ENCODE measurements around the gene ANAPC1. TPM values are rescaled to one million over a fixed set of nuclear protein-coding genes. Genes with fewer than 3 reads are reported as not detected.
"Not testable (repeated sequence)": the region's sequence is repeated elsewhere in the genome, so short reads cannot be mapped to it uniquely, and the experiment has no call there.

The ANAPC1 gene
- total RNA-seq, 3 donors from 2014 or later (not counting 1 experiment from before 2014, with no cell fraction given), result 38.7 to 50.8 (median 50.4) TPM

DNA sequence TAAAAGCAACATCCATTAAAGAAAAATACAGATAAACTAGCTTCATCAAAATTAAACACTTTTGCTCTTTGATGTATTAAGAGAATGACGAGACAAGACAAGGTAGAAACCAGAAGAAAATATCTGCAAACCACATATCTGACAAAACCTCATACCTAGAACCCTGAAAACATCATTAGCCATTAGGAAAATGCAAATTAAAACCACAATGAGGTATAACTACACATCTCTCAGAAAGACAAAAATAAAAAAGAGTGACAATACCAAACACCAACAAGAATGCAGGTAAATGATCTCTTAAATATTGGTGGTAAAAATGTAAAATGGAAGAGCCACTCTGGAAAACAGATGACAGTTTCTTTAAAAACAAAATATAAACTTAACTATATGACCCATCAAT lies 53.5 kb downstream of the ANAPC1 start:
- H3K36me3 ChIP-seq (ENCODE audit: control insufficient read depth, insufficient read depth, low read length); H3K9me3 ChIP-seq (ENCODE audit: control insufficient read depth, insufficient read depth, low read length); DNase-seq; H3K36me3 Mint-ChIP-seq; H3K4me3 ChIP-seq (ENCODE audit: low read length); H3K27ac ChIP-seq (ENCODE audit: low read length); H3K4me3 Mint-ChIP-seq; H3K27me3 Mint-ChIP-seq (ENCODE audit: low read depth in 2 of 2); H3K4me1 ChIP-seq (ENCODE audit: control insufficient read depth, insufficient read depth, low read length); ATAC-seq; intact Hi-C loops (cut with micrococcal nuclease); H3K9me3 Mint-ChIP-seq; H3K27ac Mint-ChIP-seq; H3K4me1 Mint-ChIP-seq; H3K27me3 ChIP-seq (ENCODE audit: control insufficient read depth, insufficient read depth, low read length): not testable (repeated sequence)
- no CpG with 5 or more reads among the region's 1 CpG for WGBS (ENCODE audit: insufficient coverage)

DNA sequence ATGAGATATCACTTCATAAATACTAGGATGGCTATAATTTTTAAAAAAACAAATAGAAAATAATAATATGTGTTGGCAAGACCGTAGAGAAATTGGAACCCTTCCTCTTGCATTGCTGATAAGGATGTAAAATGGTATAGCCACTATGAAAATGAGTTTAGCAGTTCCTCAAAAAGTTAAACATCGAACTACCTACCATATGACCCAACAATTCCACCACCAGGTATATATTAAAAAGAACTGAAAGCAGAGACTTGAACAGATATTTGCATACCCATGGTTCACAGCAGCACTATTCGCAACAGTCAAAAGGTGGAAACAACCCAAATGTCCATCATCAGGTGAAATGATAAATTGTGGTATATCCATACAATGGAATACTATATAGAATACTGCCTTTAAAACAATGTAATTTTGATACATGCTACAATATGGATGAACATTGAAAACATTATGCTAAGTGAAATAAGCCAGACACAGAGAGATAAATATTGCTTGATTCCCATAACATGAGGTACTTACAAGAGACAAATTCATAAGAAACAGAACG lies 55.7 kb downstream of the ANAPC1 start:
- H3K27me3 ChIP-seq (ENCODE audit: control insufficient read depth, insufficient read depth, low read length); ATAC-seq; H3K27me3 Mint-ChIP-seq (ENCODE audit: low read depth in 2 of 2); H3K4me1 Mint-ChIP-seq; DNase-seq; H3K27ac Mint-ChIP-seq; H3K4me3 Mint-ChIP-seq; H3K9me3 ChIP-seq (ENCODE audit: control insufficient read depth, insufficient read depth, low read length); H3K4me3 ChIP-seq (ENCODE audit: low read length); H3K9me3 Mint-ChIP-seq; H3K36me3 ChIP-seq (ENCODE audit: control insufficient read depth, insufficient read depth, low read length); H3K27ac ChIP-seq (ENCODE audit: low read length); H3K4me1 ChIP-seq (ENCODE audit: control insufficient read depth, insufficient read depth, low read length); intact Hi-C loops (cut with micrococcal nuclease): not testable (repeated sequence)
- WGBS (ENCODE audit: insufficient coverage), result 90% methylated on average over 1 of the region's 4 CpGs
- peaks cover 11% of the 10 kb centered on the region for H3K36me3 Mint-ChIP-seq

DNA sequence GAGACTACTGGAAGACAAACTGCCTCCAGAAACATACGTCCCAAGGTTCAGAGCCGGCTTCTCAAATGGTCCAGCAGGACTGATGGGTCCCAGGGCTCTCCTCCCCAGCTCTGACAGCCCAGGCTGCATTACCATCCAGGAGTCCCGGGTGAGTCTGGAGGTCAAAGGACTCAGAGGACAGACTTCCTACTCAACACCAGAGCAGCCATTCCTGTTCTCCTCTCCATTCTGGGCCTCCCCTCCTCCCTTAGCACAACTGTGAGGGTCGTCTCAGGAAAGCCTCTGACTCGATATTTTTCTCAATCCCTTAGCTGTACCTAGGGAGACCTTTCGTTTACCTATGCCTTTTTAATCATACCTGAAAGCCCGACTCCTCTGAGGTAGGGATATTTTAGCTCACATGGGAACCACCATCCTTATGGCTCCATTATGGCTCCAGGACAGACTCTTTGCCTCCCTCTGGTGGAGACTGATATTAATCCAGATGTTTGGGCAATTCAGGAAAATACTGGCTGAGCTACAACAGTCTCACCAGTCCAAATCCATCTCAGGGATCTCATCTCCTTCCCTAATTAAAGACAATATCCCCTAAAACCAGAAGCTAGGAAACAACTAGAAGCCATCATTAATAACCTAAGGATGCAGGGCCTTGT lies 70.9 kb downstream of the ANAPC1 start:
- not testable (repeated sequence) for H3K27me3 Mint-ChIP-seq (ENCODE audit: low read depth in 2 of 2)

DNA sequence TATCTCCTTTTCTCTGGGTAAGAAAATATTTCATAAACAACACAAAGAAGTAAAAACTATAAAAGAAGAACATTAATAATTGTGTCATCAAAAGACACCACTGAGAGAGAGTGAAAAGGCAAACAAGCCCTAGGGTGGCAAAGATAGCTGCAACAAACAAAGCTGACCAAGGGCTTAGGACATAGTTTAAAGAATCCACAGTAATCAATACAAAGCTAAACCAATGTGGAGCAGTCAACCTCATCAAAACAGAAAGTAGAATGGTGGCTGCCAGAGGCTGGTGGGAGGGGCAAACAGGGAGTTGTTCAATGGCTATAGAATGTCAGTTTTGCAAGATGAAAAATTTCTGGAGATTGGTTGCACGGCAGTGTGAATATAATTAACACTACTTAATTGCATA lies 93.4 kb downstream of the ANAPC1 start:
- DNase-seq; H3K4me3 Mint-ChIP-seq; ATAC-seq; H3K27ac Mint-ChIP-seq; H3K36me3 Mint-ChIP-seq; H3K4me3 ChIP-seq (ENCODE audit: low read length); H3K27me3 Mint-ChIP-seq (ENCODE audit: low read depth in 2 of 2); H3K36me3 ChIP-seq (ENCODE audit: control insufficient read depth, insufficient read depth, low read length); H3K9me3 Mint-ChIP-seq; H3K4me1 ChIP-seq (ENCODE audit: control insufficient read depth, insufficient read depth, low read length); H3K27me3 ChIP-seq (ENCODE audit: control insufficient read depth, insufficient read depth, low read length); intact Hi-C loops (cut with micrococcal nuclease); H3K9me3 ChIP-seq (ENCODE audit: control insufficient read depth, insufficient read depth, low read length); H3K4me1 Mint-ChIP-seq; H3K27ac ChIP-seq (ENCODE audit: low read length): not testable (repeated sequence)
- no CpG with 5 or more reads among the region's 1 CpG for WGBS (ENCODE audit: insufficient coverage)

More for the DNA sequence above, 70.9 kb downstream of the ANAPC1 start:
- H3K9me3 Mint-ChIP-seq; H3K4me1 Mint-ChIP-seq; H3K4me3 ChIP-seq (ENCODE audit: low read length); H3K27ac Mint-ChIP-seq; DNase-seq; intact Hi-C loops (cut with micrococcal nuclease); H3K27ac ChIP-seq (ENCODE audit: low read length); ATAC-seq; H3K36me3 Mint-ChIP-seq; H3K9me3 ChIP-seq (ENCODE audit: control insufficient read depth, insufficient read depth, low read length); H3K27me3 ChIP-seq (ENCODE audit: control insufficient read depth, insufficient read depth, low read length); H3K36me3 ChIP-seq (ENCODE audit: control insufficient read depth, insufficient read depth, low read length); H3K4me3 Mint-ChIP-seq; H3K4me1 ChIP-seq (ENCODE audit: control insufficient read depth, insufficient read depth, low read length): not testable (repeated sequence)
- WGBS (ENCODE audit: insufficient coverage), result 100% methylated on average over 2 of the region's 7 CpGs

DNA sequence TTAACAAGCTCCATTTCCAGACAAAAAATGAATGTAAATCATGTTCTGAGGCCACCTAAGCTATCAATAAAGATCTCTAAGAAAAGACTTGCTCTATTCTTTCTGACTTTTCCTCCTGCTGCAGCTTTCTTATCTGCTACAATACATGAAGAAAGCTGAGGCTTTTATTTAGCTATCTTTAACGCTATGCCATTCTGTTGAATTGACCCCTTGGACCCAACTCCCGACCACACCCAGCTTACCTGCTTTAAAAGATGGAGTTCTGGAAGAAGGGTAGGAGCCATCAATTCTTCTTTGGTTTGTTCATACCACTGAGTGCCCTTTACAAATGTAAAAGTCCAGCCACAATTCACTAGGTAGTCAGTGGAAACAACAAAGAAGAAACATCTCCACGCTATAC lies 99.9 kb downstream of the ANAPC1 start:
- H3K36me3 Mint-ChIP-seq; H3K4me1 ChIP-seq (ENCODE audit: control insufficient read depth, insufficient read depth, low read length); H3K27ac ChIP-seq (ENCODE audit: low read length); H3K4me3 ChIP-seq (ENCODE audit: low read length); H3K27me3 Mint-ChIP-seq (ENCODE audit: low read depth in 2 of 2); H3K36me3 ChIP-seq (ENCODE audit: control insufficient read depth, insufficient read depth, low read length); intact Hi-C loops (cut with micrococcal nuclease); H3K27me3 ChIP-seq (ENCODE audit: control insufficient read depth, insufficient read depth, low read length); H3K9me3 ChIP-seq (ENCODE audit: control insufficient read depth, insufficient read depth, low read length); H3K9me3 Mint-ChIP-seq; H3K4me1 Mint-ChIP-seq; DNase-seq; H3K27ac Mint-ChIP-seq; ATAC-seq; H3K4me3 Mint-ChIP-seq: not testable (repeated sequence)
- WGBS (ENCODE audit: insufficient coverage), result 86% methylated on average over 2 of the region's 3 CpGs

DNA sequence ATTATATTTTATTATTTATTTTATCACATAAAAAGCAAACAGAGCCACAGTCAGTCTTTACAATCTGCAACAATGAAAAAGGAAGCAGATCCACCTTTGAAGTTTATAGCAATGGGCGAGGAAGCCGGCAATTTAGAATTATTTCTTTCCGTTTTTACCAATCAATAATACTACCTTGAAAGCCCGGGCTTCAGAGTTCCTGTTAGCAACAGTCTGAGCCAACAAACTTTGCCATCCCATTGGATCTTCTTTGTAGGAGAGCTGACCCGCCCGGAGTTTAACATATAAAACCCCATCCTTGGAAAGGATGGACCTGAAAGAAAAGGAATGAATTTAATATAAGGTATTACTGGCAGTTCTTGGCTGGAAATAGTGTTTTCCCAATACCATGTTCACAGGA lies 101.8 kb downstream of the ANAPC1 start:
- H3K27me3 Mint-ChIP-seq (ENCODE audit: low read depth in 2 of 2); intact Hi-C loops (cut with micrococcal nuclease); H3K27ac Mint-ChIP-seq; H3K4me1 Mint-ChIP-seq; H3K4me1 ChIP-seq (ENCODE audit: control insufficient read depth, insufficient read depth, low read length); H3K9me3 Mint-ChIP-seq; DNase-seq; H3K9me3 ChIP-seq (ENCODE audit: control insufficient read depth, insufficient read depth, low read length); H3K27ac ChIP-seq (ENCODE audit: low read length); H3K4me3 Mint-ChIP-seq; ATAC-seq; H3K4me3 ChIP-seq (ENCODE audit: low read length); H3K36me3 ChIP-seq (ENCODE audit: control insufficient read depth, insufficient read depth, low read length); H3K36me3 Mint-ChIP-seq; H3K27me3 ChIP-seq (ENCODE audit: control insufficient read depth, insufficient read depth, low read length): not testable (repeated sequence)
- WGBS (ENCODE audit: insufficient coverage), result no CpG with 5 or more reads among the region's 6 CpGs

DNA sequence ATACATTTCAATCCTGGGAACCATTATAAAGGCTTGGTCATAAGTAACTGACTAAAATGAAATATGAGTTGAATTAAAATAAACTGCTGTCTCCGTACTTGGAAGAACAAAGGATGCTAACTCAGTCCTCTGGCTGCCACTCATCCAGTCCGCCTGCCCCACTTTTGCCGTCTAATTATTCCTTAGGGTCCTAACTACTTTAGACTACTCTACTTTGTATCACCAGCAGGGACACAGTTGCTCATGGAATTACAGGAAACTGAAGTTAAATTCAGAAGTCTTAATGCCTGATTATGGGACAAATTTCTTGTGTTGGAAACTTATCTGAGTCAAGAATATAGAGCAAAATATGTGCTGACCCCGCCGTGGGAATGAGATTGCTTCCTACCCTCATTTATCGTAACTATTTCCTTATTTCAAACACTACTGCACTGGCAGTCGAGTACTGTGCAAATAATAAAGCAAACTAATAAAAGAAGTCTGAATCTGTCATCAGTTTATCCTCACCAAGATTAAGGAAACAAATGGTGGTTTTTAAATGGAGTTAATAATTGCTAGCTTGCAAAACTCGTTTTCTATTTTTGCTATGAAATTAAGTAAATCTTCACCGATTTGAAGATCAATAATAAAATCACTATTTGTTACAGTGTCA lies 102.4 kb downstream of the ANAPC1 start:
- 96% methylated on average over 3 of the region's 9 CpGs for WGBS (ENCODE audit: insufficient coverage)
- H3K4me1 ChIP-seq (ENCODE audit: control insufficient read depth, insufficient read depth, low read length); DNase-seq; H3K36me3 ChIP-seq (ENCODE audit: control insufficient read depth, insufficient read depth, low read length); ATAC-seq; H3K4me1 Mint-ChIP-seq; H3K4me3 ChIP-seq (ENCODE audit: low read length); H3K27me3 Mint-ChIP-seq (ENCODE audit: low read depth in 2 of 2); H3K27ac Mint-ChIP-seq; H3K4me3 Mint-ChIP-seq; H3K36me3 Mint-ChIP-seq; H3K9me3 ChIP-seq (ENCODE audit: control insufficient read depth, insufficient read depth, low read length); H3K27ac ChIP-seq (ENCODE audit: low read length); H3K27me3 ChIP-seq (ENCODE audit: control insufficient read depth, insufficient read depth, low read length); H3K9me3 Mint-ChIP-seq; intact Hi-C loops (cut with micrococcal nuclease): not testable (repeated sequence)

DNA sequence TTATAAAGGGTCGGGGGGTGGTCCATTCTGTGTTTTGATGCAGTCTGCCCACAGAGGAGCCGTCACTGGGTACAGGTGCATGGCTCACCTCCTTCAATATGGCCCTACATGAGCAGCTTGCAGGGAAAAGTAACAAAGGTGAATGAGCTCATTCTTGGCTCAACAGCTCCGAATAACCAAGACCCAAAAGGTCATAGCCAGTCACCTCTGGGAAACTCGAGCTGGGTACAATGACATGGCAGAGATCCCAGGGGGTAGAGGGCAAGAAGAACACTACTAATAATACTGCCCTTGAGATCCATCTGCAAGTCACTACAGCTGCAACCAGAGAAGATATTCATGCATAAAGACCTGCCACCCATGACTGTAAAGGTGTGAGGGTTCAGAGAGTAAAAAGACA lies 106.8 kb downstream of the ANAPC1 start:
- WGBS (ENCODE audit: insufficient coverage), result 100% methylated on average over 3 of the region's 4 CpGs
- H3K36me3 ChIP-seq (ENCODE audit: control insufficient read depth, insufficient read depth, low read length); DNase-seq; H3K4me1 ChIP-seq (ENCODE audit: control insufficient read depth, insufficient read depth, low read length); H3K27me3 ChIP-seq (ENCODE audit: control insufficient read depth, insufficient read depth, low read length); H3K27me3 Mint-ChIP-seq (ENCODE audit: low read depth in 2 of 2); H3K4me1 Mint-ChIP-seq; H3K9me3 ChIP-seq (ENCODE audit: control insufficient read depth, insufficient read depth, low read length); H3K4me3 Mint-ChIP-seq; H3K27ac ChIP-seq (ENCODE audit: low read length); H3K27ac Mint-ChIP-seq; H3K9me3 Mint-ChIP-seq; H3K4me3 ChIP-seq (ENCODE audit: low read length); ATAC-seq; intact Hi-C loops (cut with micrococcal nuclease); H3K36me3 Mint-ChIP-seq: not testable (repeated sequence)

All from natural killer cell (primary cell).